K562 (cell line): ENCODE results near the gene MYO15A. TPM values are rescaled to one million over a fixed set of nuclear protein-coding genes. Genes with fewer than 3 reads are reported as not detected.

ENCODE experiments used
- ATAC-seq: fragments of 200-7000 bp; cut with Tn5 transposase; 3 replicates; pipeline ENCODE4 v1.9.1; 2020; ENCODE audit warnings: moderate library complexity
- BruUV-seq: library from RNA; stranded (reverse); fragments of 400-500 nt; replicated peaks from 2 replicates; lab custom pipeline; 2021; lab: Mats Ljungman, UMichigan
- CTCF ChIA-PET: fragments of 300-600 bp; formaldehyde crosslinking; extraction: SDS; loops from one replicate; lab custom pipeline; 2021; ENCODE audit warnings: low intra/inter-chr PET ratio; lab: Yijun Ruan, JAX
- POLR2A ChIA-PET: fragments of 300-600, 350-650 bp; sonication (Branson Sonifier 250); formaldehyde crosslinking; extraction: SDS; loops from one replicate; lab custom pipeline; 2021; ENCODE audit warnings: antibody characterized with exemption, inconsistent platforms; lab: Yijun Ruan, JAX
- DNase-seq, 4 experiments: peaks; one replicate each; pipeline versions ENCODE4 v3.0.0 to v3.0.0-alpha.2; 2011 to 2018; ENCODE audit warnings: low spot score in 3 of 4, mixed read lengths in 3 of 4; ENCODE audit errors: extremely low read depth in 1 of 4
- FAIRE-seq: peaks from 2 replicates; lab custom pipeline; 2011; peaks lifted over from hg19 to GRCh38; lab: Jason Lieb, UNC
- H2AFZ ChIP-seq: 2 replicates; pipeline ENCODE4 v1.6.0; 2011; ENCODE audit warnings: low read depth, low read length, control low read depth, inconsistent platforms
- H3K27ac ChIP-seq: fragments of 200-600 bp; 3 replicates; pipeline ENCODE4 v1.8.0; 2011; ENCODE audit warnings: low read depth, mild to moderate bottlenecking, control low read depth, inconsistent platforms, low read length, moderate library complexity, mixed read lengths; ENCODE audit errors: extremely low read depth
- H3K27me3 ChIP-seq, 2 experiments: fragments of 300-600 bp in 1 of 2; 2 replicates in 1 of 2; 3 replicates in 1 of 2; pipeline versions ENCODE4 v1.6.0 to v1.8.0; 2011; ENCODE audit warnings: inconsistent platforms in 2 of 2, low read length in 2 of 2, mild to moderate bottlenecking in 1 of 2, mixed read lengths in 1 of 2, moderate library complexity in 1 of 2; ENCODE audit not compliant: control insufficient read depth in 2 of 2, insufficient read depth in 2 of 2
- H3K36me3 ChIP-seq: fragments of 300-600 bp; 3 replicates; pipeline ENCODE4 v1.8.0; 2011; ENCODE audit warnings: mild to moderate bottlenecking, low read length, inconsistent platforms; ENCODE audit not compliant: control insufficient read depth, insufficient read depth
- H3K4me1 ChIP-seq, 2 experiments: fragments of 200-600 bp in 1 of 2; replicated peaks in 1 of 2; 2 replicates in 1 of 2; 3 replicates in 1 of 2; pipeline versions ENCODE4 v1.5.1 to v1.8.0; 2011; ENCODE audit warnings: inconsistent platforms in 2 of 2, low read length in 2 of 2, mild to moderate bottlenecking in 1 of 2, mixed read lengths in 1 of 2, moderate library complexity in 1 of 2; ENCODE audit not compliant: control insufficient read depth in 2 of 2, insufficient read depth in 2 of 2
- H3K4me2 ChIP-seq: 2 replicates; pipeline ENCODE4 v1.6.1; 2011; ENCODE audit warnings: low read length, control low read depth, inconsistent platforms, mixed read lengths; ENCODE audit not compliant: insufficient read depth
- H3K4me3 ChIP-seq: fragments of 200-600 bp; sonication (generic), shearing (Covaris generic); 2 replicates; pipeline ENCODE4 v1.5.1; 2016; ENCODE audit warnings: control low read depth, inconsistent platforms
- H3K79me2 ChIP-seq: fragments of 200-600 bp; 3 replicates; pipeline ENCODE4 v1.8.0; 2011; ENCODE audit warnings: low read length, inconsistent platforms; ENCODE audit not compliant: control insufficient read depth, insufficient read depth
- H3K9ac ChIP-seq, 2 experiments: 2 replicates each; pipeline versions ENCODE4 v1.6.0 to v1.6.1; 2011; ENCODE audit warnings: low read depth in 2 of 2, low read length in 2 of 2, control low read depth in 1 of 2, inconsistent platforms in 1 of 2, mild to moderate bottlenecking in 1 of 2, mixed read lengths in 1 of 2; ENCODE audit not compliant: insufficient read depth in 1 of 2
- H3K9me1 ChIP-seq: one replicate; pipeline ENCODE4 v1.6.0; 2011; ENCODE audit warnings: inconsistent platforms, mild to moderate bottlenecking, low read length, moderate library complexity; ENCODE audit not compliant: control insufficient read depth, insufficient read depth
- H3K9me3 ChIP-seq: replicated peaks from 2 replicates; pipeline ENCODE4 v1.5.1; 2011; ENCODE audit warnings: low read depth, low read length, inconsistent platforms; ENCODE audit not compliant: control insufficient read depth, insufficient read depth
- H4K20me1 ChIP-seq: replicated peaks from 2 replicates; pipeline ENCODE4 v1.6.1; 2011; ENCODE audit warnings: low read length, inconsistent platforms, mixed read lengths; ENCODE audit not compliant: control insufficient read depth, insufficient read depth
- CAMTA2 ChIP-seq: fragments of 250-450 bp; sonication (Bioruptor Pico); conservative IDR thresholded peaks from 2 replicates; pipeline ENCODE4 v1.5.1; 2022
- DNMT1 ChIP-seq: fragments of 450-650 bp; IDR thresholded peaks from 2 replicates; pipeline ENCODE4 v1.6.1; 2016; ENCODE audit warnings: antibody characterized with exemption, mild to moderate bottlenecking
- KLF6 ChIP-seq: fragments of 250-450 bp; sonication (Bioruptor Pico); IDR thresholded peaks from 2 replicates; pipeline ENCODE4 v1.4.0; 2020; ENCODE audit warnings: mild to moderate bottlenecking, moderate library complexity, borderline replicate concordance
- MLLT1 ChIP-seq, 2 experiments: fragments of 450-650 bp; IDR thresholded peaks; 2 replicates each; pipeline ENCODE4 v1.6.1; 2016
- SFPQ ChIP-seq: fragments of 200-400 bp; formaldehyde crosslinking; IDR thresholded peaks from 2 replicates; pipeline ENCODE4 v1.6.1; 2017; ENCODE audit warnings: mild to moderate bottlenecking, low read depth, low read length, moderate library complexity
- SRSF7 ChIP-seq: fragments of 200-400 bp; formaldehyde crosslinking; optimal IDR thresholded peaks from 2 replicates; pipeline ENCODE3; 2017; ENCODE audit warnings: mild to moderate bottlenecking, low read depth, low read length
- WGBS: fragments of 100-300 bp; shearing (Covaris generic); methylation state at CpG from one replicate; pipeline ENCODE4 v1.1.6; 2016; ENCODE audit warnings: low coverage, mixed read lengths; ENCODE audit not compliant: insufficient coverage; ENCODE audit errors: missing lambda C conversion rate; 5-methylcytosine and 5-hydroxymethylcytosine counted together
- in situ Hi-C: fragments of 300-500 bp; cut with MboI; formaldehyde crosslinking; loops from 4 replicates; pipeline ENCODE4 v1.15.0; 2018; ENCODE audit warnings: inconsistent platforms, mixed read lengths
- intact Hi-C: fragments of 100-400 bp; cut with micrococcal nuclease; formaldehyde crosslinking; loops from 2 replicates; pipeline ENCODE4 v1.14.2; 2022
- polyA plus RNA-seq, 8 experiments: library from polyadenylated mRNA; depleted of rRNA in 4 of 8; stranded (reverse) in 5 of 8; unstranded in 3 of 8; fragments of >200 nt; fragmentation: Nextera tagmentation in 2 of 8; fragmentation: Illumina TruSeq in 1 of 8; extraction: Ambion mirVana in 2 of 8; extraction: Trizol in 1 of 8; gene quantifications; 2 replicates each; pipeline versions ENCODE4 v1.2.1 to v1.2.3, GENCODE V29; 2011 to 2014; ENCODE audit warnings: inconsistent platforms in 1 of 8, missing spikeins in 1 of 8
- total RNA-seq, 7 experiments: library from RNA; depleted of rRNA in 6 of 7; stranded (reverse); fragments of >200 nt in 6 of 7; fragmentation: Illumina TruSeq in 2 of 7; extraction: Trizol in 2 of 7; gene quantifications; 2 replicates each; pipeline versions ENCODE4 v1.2.1 to v1.2.3, GENCODE V29; 2011 to 2021; ENCODE audit warnings: low replicate concordance in 1 of 7
- TF ChIP-seq, protein P1 (sequence below): sonication (generic); formaldehyde crosslinking; IDR thresholded peaks from 2 replicates; pipeline ENCODE4 v1.8.1; 2023; ENCODE audit warnings: missing genetic modification reagents, mild to moderate bottlenecking, borderline replicate concordance

The MYO15A gene
- total and polyA plus RNA-seq, 9 of the 15 experiments (the other 6 are each of a cell fraction or from before 2014, with no cell fraction given) = 0.05 to 0.88 (median 0.14) TPM; not detected in 1

GRCh38 chr17:18106211-18106610 is 2.3 kb upstream of the MYO15A start:
- H3K4me1 ChIP-seq = peaks cover 0 to 4% of the 10 kb centered on the region in 2 experiments; a peak in 2 of 5 replicates
- intact Hi-C loops = no loop called here
- POLR2A ChIA-PET = no interaction called here
- H3K9me1 ChIP-seq = no peaks in the 10 kb centered on the region
- no peak for ATAC-seq
- peaks cover 3% of the 10 kb centered on the region; the same call in 1 of the 2 replicates for H4K20me1 ChIP-seq
- in situ Hi-C loops = no loop called here
- no peak for TF ChIP-seq KLF6 (CRISPR knock-in tag)
- no peak for TF ChIP-seq SFPQ
- TF ChIP-seq, protein P1, sequence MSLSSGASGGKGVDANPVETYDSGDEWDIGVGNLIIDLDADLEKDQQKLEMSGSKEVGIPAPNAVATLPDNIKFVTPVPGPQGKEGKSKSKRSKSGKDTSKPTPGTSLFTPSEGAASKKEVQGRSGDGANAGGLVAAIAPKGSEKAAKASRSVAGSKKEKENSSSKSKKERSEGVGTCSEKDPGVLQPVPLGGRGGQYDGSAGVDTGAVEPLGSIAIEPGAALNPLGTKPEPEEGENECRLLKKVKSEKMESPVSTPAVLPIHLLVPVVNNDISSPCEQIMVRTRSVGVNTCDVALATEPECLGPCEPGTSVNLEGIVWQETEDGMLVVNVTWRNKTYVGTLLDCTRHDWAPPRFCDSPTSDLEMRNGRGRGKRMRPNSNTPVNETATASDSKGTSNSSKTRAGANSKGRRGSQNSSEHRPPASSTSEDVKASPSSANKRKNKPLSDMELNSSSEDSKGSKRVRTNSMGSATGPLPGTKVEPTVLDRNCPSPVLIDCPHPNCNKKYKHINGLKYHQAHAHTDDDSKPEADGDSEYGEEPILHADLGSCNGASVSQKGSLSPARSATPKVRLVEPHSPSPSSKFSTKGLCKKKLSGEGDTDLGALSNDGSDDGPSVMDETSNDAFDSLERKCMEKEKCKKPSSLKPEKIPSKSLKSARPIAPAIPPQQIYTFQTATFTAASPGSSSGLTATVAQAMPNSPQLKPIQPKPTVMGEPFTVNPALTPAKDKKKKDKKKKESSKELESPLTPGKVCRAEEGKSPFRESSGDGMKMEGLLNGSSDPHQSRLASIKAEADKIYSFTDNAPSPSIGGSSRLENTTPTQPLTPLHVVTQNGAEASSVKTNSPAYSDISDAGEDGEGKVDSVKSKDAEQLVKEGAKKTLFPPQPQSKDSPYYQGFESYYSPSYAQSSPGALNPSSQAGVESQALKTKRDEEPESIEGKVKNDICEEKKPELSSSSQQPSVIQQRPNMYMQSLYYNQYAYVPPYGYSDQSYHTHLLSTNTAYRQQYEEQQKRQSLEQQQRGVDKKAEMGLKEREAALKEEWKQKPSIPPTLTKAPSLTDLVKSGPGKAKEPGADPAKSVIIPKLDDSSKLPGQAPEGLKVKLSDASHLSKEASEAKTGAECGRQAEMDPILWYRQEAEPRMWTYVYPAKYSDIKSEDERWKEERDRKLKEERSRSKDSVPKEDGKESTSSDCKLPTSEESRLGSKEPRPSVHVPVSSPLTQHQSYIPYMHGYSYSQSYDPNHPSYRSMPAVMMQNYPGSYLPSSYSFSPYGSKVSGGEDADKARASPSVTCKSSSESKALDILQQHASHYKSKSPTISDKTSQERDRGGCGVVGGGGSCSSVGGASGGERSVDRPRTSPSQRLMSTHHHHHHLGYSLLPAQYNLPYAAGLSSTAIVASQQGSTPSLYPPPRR (CRISPR knock-in tag) = no peak
- no peak for TF ChIP-seq MLLT1 (IDR thresholded peaks at IDR 0.05)
- no peak for TF ChIP-seq SRSF7
- TF ChIP-seq DNMT1 = no peak
- TF ChIP-seq CAMTA2 = no peak
- CTCF ChIA-PET = no interaction called here
- H3K79me2 ChIP-seq = no peaks in the 10 kb centered on the region
- no peak for DNase-seq
- no peak overlapping the region for H3K27ac ChIP-seq
- H3K4me2 ChIP-seq = no peak overlapping the region
- H3K4me3 ChIP-seq = no peak overlapping the region
- H3K36me3 ChIP-seq = peaks cover 13% of the 10 kb centered on the region; the same call in 1 of the 3 replicates
- peak overlapping the region in 1 of 2 experiments; percentile 35; a peak in 1 of 4 replicates for H3K9ac ChIP-seq
- no peaks in the 10 kb centered on the region for H3K9me3 ChIP-seq
- BruUV-seq = no TSS peak
- FAIRE-seq = no peak
- 67% methylated on average over 1 of the region's 9 CpGs for WGBS
- H2AFZ ChIP-seq = no peak overlapping the region
- no peaks in the 10 kb centered on the region for H3K27me3 ChIP-seq
